ENCODE data around the gene MSANTD1.

DNA sequence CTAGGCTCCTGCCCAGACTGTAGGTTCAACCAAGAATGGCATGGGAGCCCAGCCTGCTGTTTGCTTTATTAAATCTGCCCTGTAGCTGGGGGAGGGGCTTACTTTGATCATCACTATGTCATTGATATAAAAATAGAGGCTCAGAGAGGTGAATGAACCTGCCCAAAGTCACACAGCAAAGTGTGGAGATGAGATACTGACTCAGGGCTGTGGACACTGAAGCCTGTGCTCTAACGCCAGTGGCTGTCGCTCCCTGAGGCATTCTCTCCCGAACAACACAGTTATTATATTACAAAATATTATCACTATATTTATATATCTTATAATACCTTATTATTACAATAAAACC lies 3.5 kb downstream of the MSANTD1 start:
- TF ChIP-seq, protein P1, sequence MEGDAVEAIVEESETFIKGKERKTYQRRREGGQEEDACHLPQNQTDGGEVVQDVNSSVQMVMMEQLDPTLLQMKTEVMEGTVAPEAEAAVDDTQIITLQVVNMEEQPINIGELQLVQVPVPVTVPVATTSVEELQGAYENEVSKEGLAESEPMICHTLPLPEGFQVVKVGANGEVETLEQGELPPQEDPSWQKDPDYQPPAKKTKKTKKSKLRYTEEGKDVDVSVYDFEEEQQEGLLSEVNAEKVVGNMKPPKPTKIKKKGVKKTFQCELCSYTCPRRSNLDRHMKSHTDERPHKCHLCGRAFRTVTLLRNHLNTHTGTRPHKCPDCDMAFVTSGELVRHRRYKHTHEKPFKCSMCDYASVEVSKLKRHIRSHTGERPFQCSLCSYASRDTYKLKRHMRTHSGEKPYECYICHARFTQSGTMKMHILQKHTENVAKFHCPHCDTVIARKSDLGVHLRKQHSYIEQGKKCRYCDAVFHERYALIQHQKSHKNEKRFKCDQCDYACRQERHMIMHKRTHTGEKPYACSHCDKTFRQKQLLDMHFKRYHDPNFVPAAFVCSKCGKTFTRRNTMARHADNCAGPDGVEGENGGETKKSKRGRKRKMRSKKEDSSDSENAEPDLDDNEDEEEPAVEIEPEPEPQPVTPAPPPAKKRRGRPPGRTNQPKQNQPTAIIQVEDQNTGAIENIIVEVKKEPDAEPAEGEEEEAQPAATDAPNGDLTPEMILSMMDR (IDR thresholded peaks at IDR 0.05) = no peak
- no peak for TF ChIP-seq POLR2A (IDR thresholded peaks at IDR 0.05)
